HG03066 (cell line): ENCODE data around the gene GAMT.
"Not testable (repeated sequence)": the region's sequence is repeated elsewhere in the genome, so short reads cannot be mapped to it uniquely, and the experiment has no call there.

Experiments used
- ATAC-seq: cut with Tn5 transposase; IDR thresholded peaks from one replicate; pipeline ENCODE4 v1.9.1; 2021; ENCODE audit warnings: low read depth; ENCODE audit not compliant: unreplicated experiment

GAMT gene

GRCh38 chr19:1401138-1401888, at the start of gene GAMT:
TSS of gene GAMT (minus strand) at chr19:1401542. CDS start at chr19:1401476, 66 bp downstream.
- no peak for ATAC-seq

- no peak for ATAC-seq
Observed at GRCh38 chr19:1449467-1450442, 48.4 kb upstream of the GAMT start, which contains the start of gene APC2. TSS of gene APC2 (plus strand) at chr19:1450121. CDS start at chr19:1453002, 2,881 bp downstream.

GRCh38 chr19:1447944-1448343, 46.6 kb upstream of the GAMT start:
- ATAC-seq: no peak

- no peak for ATAC-seq
Observed at GRCh38 chr19:1447504-1447903, 46.2 kb upstream of the GAMT start.

- ATAC-seq: no peak
Observed at GRCh38 chr19:1446713-1447481, 45.6 kb upstream of the GAMT start.

- ATAC-seq: no peak
Observed at GRCh38 chr19:1445932-1446712, 44.8 kb upstream of the GAMT start.

- peak; percentile 79 for ATAC-seq
Observed at GRCh38 chr19:1445185-1445931, 44.0 kb upstream of the GAMT start.

- no peak for ATAC-seq
Observed at GRCh38 chr19:1441677-1442438, 40.5 kb upstream of the GAMT start.

GRCh38 chr19:1441022-1441426, 39.7 kb upstream of the GAMT start:
- ATAC-seq: no peak

- no peak for ATAC-seq
Observed at GRCh38 chr19:1440418-1440801, 39.1 kb upstream of the GAMT start.

- ATAC-seq: not testable (repeated sequence)
Observed at GRCh38 chr19:1439525-1440417, 38.4 kb upstream of the GAMT start.

GRCh38 chr19:1438933-1439354, 37.6 kb upstream of the GAMT start:
- ATAC-seq: no peak

GRCh38 chr19:1438035-1438932, 36.9 kb upstream of the GAMT start, which contains the start of gene RPS15:
TSS of gene RPS15 (plus strand) at chr19:1438396. CDS start at chr19:1438426, 30 bp downstream.
- peak; percentile 75 for ATAC-seq

- no peak for ATAC-seq
Observed at GRCh38 chr19:1437609-1438008, 36.3 kb upstream of the GAMT start.

GRCh38 chr19:1435378-1435989, 34.1 kb upstream of the GAMT start:
- ATAC-seq: no peak

- no peak for ATAC-seq
Observed at GRCh38 chr19:1434577-1435060, 33.3 kb upstream of the GAMT start.
